ENCODE measurements around the gene PDCD5.
"Not testable (repeated sequence)": the region's sequence is repeated elsewhere in the genome, so short reads cannot be mapped to it uniquely, and the experiment has no call there.

The PDCD5 gene

GRCh38 chr19:32580353-32580900, 563 bp upstream of the PDCD5 start:
- no peak for DNase-seq (ENCODE audit: low spot score)

GRCh38 chr19:32581705-32582179, 752 bp downstream of the PDCD5 start:
- peak; percentile 43 for DNase-seq (ENCODE audit: low spot score)

- not testable (repeated sequence) for DNase-seq (ENCODE audit: low spot score)
Measured at GRCh38 chr19:32587747-32588504, 6.9 kb downstream of the PDCD5 start.

GRCh38 chr19:32594021-32594420, 13.0 kb downstream of the PDCD5 start:
- no peak for DNase-seq (ENCODE audit: low spot score)

GRCh38 chr19:32595491-32595890, 14.5 kb downstream of the PDCD5 start:
- DNase-seq (ENCODE audit: low spot score), result no peak

- DNase-seq (ENCODE audit: low spot score), result no peak
Measured at GRCh38 chr19:32598022-32598421, 17.0 kb downstream of the PDCD5 start.

GRCh38 chr19:32599258-32599657, 18.3 kb downstream of the PDCD5 start:
- no peak for DNase-seq (ENCODE audit: low spot score)

- DNase-seq (ENCODE audit: low spot score), result peak; percentile 82
Measured at GRCh38 chr19:32599736-32600157, 18.8 kb downstream of the PDCD5 start.

- DNase-seq (ENCODE audit: low spot score), result no peak
Measured at GRCh38 chr19:32603961-32604360, 23.0 kb downstream of the PDCD5 start.

- DNase-seq (ENCODE audit: low spot score), result no peak
Measured at GRCh38 chr19:32605544-32605943, 24.6 kb downstream of the PDCD5 start.

GRCh38 chr19:32606289-32606688, 25.3 kb downstream of the PDCD5 start:
- DNase-seq (ENCODE audit: low spot score), result no peak

GRCh38 chr19:32607479-32607878, 26.5 kb downstream of the PDCD5 start:
- no peak for DNase-seq (ENCODE audit: low spot score)

GRCh38 chr19:32611161-32611560, 30.2 kb downstream of the PDCD5 start:
- DNase-seq (ENCODE audit: low spot score), result no peak

- no peak for DNase-seq (ENCODE audit: low spot score)
Measured at GRCh38 chr19:32613008-32613407, 32.0 kb downstream of the PDCD5 start.

GRCh38 chr19:32614916-32615315, 33.9 kb downstream of the PDCD5 start:
- no peak for DNase-seq (ENCODE audit: low spot score)

GRCh38 chr19:32615569-32615968, 34.6 kb downstream of the PDCD5 start:
- no peak for DNase-seq (ENCODE audit: low spot score)

- DNase-seq (ENCODE audit: low spot score), result no peak
Measured at GRCh38 chr19:32619051-32619685, 38.2 kb downstream of the PDCD5 start.

- DNase-seq (ENCODE audit: low spot score), result no peak
Measured at GRCh38 chr19:32622002-32622401, 41.0 kb downstream of the PDCD5 start.

GRCh38 chr19:32624410-32624809, 43.4 kb downstream of the PDCD5 start:
- DNase-seq (ENCODE audit: low spot score), result no peak

- DNase-seq (ENCODE audit: low spot score), result no peak
Measured at GRCh38 chr19:32626969-32627368, 46.0 kb downstream of the PDCD5 start.

GRCh38 chr19:32627714-32628270, 46.8 kb downstream of the PDCD5 start:
- no peak for DNase-seq (ENCODE audit: low spot score)

GRCh38 chr19:32630338-32630737, 49.3 kb downstream of the PDCD5 start:
- no peak for DNase-seq (ENCODE audit: low spot score)

- DNase-seq (ENCODE audit: low spot score), result peak; percentile 34
Measured at GRCh38 chr19:32631381-32631780, 50.4 kb downstream of the PDCD5 start.

All from HuH-7 (cell line).